HFF-Myc (cell line): Measurements from ENCODE around the gene DPEP2.

Experiments used
- DNase-seq: peaks from one replicate; pipeline ENCODE4 v3.0.0-alpha.2; 2011; ENCODE audit warnings: low read depth; ENCODE audit errors: extremely low read depth
- H3K4me3 ChIP-seq: replicated peaks from 2 replicates; pipeline ENCODE4 v1.5.1; 2011; ENCODE audit warnings: low read depth, mild to moderate bottlenecking, control low read depth, low read length
- CTCF ChIP-seq: IDR thresholded peaks from 2 replicates; pipeline ENCODE4 v1.5.1; 2012; ENCODE audit warnings: mild to moderate bottlenecking, low read depth, low read length, control low read depth; ENCODE audit errors: missing control alignments

Gene DPEP2

DNA sequence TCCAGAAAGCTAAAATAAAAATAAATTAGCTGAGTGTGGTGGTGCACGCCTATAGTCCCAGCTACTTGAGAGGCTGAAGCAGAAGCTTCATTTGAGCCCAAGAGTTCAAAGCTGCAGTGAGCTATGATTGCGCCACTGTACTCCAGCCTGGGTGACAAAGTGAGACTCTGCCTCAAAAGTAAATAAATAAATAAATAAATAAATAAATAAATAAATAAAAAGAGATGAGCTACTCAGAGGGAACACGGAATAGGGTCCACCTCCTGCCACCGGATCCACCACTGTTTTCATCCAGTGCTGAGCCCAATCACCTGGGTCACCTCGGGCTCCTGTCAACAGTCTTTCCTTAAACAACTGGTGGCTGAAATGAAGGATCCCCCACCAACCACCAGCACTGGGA lies 12.3 kb downstream of the DPEP2 start:
- no peak overlapping the region for H3K4me3 ChIP-seq
- TF ChIP-seq CTCF: no peak
- DNase-seq: no peak

DNA sequence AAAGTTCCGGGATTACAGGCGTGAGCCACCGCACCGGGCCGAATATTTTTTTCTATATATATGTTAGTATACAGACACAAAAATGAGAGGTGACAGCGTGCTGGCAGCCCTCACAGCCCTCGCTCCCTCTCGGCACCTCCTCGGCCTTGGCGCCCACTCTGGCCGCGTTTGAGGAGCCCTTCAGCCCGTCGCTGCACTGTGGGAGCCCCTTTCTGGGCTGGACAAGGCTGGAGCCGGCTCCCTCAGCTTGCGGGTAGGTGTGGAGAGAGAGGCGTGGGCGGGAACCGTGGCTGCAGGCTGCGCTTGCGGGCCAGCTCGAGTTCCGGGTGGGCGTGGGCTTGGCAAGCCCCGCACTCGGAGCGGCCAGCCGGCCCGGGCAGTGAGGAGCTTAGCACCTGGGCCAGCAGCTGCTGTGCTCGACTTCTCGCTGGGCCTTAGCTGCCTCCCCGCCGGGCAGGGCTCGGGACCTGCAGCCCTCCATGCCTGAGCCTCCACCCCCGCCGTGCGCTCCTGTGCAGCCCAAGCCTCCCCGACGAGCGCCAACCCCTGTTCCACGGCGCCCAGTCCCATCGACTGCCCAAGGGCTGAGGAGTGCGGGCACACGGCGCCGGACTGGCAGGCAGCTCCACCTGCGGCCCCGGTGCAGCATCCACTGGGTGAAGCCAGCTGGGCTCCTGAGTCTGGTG lies 17.1 kb downstream of the DPEP2 start:
- H3K4me3 ChIP-seq: no peak overlapping the region
- DNase-seq: no peak
- TF ChIP-seq CTCF: no peak

DNA sequence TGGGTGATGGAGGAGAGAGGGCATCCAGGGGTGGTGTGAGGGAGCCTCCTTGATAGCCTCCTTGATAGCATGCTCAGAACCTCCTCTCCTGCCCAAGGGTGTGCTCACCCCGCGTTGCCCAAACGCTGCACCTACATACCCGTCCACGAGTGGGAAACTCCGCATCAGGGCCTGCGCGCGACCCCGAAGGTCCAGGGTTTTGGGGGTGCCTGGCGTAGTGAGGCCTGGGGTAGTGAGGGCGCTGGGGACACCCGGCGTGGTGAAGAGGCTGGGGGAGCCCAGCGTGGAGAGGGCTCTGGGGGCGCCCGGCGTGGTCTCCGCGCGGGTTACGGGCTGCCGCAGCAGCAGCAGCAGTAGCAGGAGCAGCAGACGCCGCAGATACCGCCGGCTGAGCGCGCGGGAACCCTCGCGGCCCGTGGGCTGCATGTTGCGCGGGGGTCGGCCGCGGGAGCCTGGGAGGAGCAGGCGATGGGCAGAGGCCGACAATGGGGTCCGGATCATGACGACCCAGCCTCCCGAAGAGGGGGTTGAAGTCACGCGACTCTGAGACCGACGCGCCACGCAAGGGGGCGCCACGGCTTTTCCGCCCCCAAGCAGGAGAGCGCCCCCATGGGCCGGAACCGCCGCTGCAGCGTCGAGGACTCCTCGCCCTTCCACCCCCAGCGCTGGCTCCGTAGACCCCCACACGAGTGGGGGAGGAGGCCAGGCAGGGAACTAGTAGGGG lies 19.2 kb downstream of the DPEP2 start, which contains the start of gene DPEP3:
Gene DPEP3 (minus strand): TSS at position 545 of the 724 bp plus-strand sequence. CDS start 119 bp downstream, at position 426.
- H3K4me3 ChIP-seq: no peak within 1 kb of the TSS
- TF ChIP-seq CTCF: peak; percentile 24
- DNase-seq: no peak

- no peak overlapping the region for H3K4me3 ChIP-seq
- no peak for TF ChIP-seq CTCF
These were observed 21.6 kb downstream of the DPEP2 start for GRCh38 chr16:67977469-67978227.

GRCh38 chr16:67977005-67977404 lies 22.3 kb downstream of the DPEP2 start:
- H3K4me3 ChIP-seq: no peak overlapping the region
- TF ChIP-seq CTCF: no peak
- DNase-seq: no peak

More at GRCh38 chr16:67977469-67978227, 21.6 kb downstream of the DPEP2 start:
- DNase-seq: no peak

GRCh38 chr16:67976205-67976604 lies 23.1 kb downstream of the DPEP2 start:
- no peak for TF ChIP-seq CTCF
- H3K4me3 ChIP-seq: no peak overlapping the region
- DNase-seq: no peak
